ENCODE measurements around the gene CMTM5. TPM values are rescaled to one million over a fixed set of nuclear protein-coding genes. Genes with fewer than 3 reads are reported as not detected.

Gene CMTM5
- total and polyA plus RNA-seq, 7 donors, result 1.2 to 4.6 (median 3.1) TPM; not detected in 2

- no peak overlapping the region for H3K27ac ChIP-seq
- H3K9me3 ChIP-seq, result no peaks in the 10 kb centered on the region
- WGBS, 2 donors, result 91% methylated on average over 8 of the region's 8 CpGs
- no peaks in the 10 kb centered on the region for H3K36me3 ChIP-seq
- intact Hi-C loops (cut with DNase I), result no loop called here
- H3K4me1 ChIP-seq, result peaks cover 0 to 18% (median 15%) of the 10 kb centered on the region in 4 donors
- DNase-seq, result no peak
- H3K4me3 ChIP-seq, result no peak overlapping the region
- peaks cover 0 to 4% (median 3%) of the 10 kb centered on the region in 3 donors for H3K27me3 ChIP-seq
- no peak for TF ChIP-seq CTCF (IDR thresholded peaks at IDR 0.05)
- no peak for TF ChIP-seq POLR2A (IDR thresholded peaks at IDR 0.05)
- TF ChIP-seq POLR2AphosphoS5 (IDR thresholded peaks at IDR 0.05), result no peak
- no peak for TF ChIP-seq EP300 (IDR thresholded peaks at IDR 0.05)
Measured at GRCh38 chr14:23349156-23349845, 27.5 kb upstream of the CMTM5 start.

GRCh38 chr14:23351681-23352505 lies 25.0 kb upstream of the CMTM5 start:
- intact Hi-C loops (cut with DNase I), result loop anchor here (2.0 kb wide), 1 partner anchor 15 kb away; no protein-coding TSS in a partner anchor
- Histone ChIP-seq H3K4me3 (peak overlapping the region; percentile 48 to 70 (median 69)), H3K4me1 (peaks cover 0 to 18% (median 15%) of the 10 kb centered on the region in 4 donors), H3K9me3 (no peaks in the 10 kb centered on the region), H3K27ac (peak overlapping the region; percentile 68 to 84 (median 72)), H3K36me3 (peaks cover 0 to 5% (median 0%) of the 10 kb centered on the region in 4 donors), H3K27me3 (peaks cover 0 to 4% (median 3%) of the 10 kb centered on the region in 3 donors)
- 10 to 13% methylated on average over 61 of the region's 61 CpGs for WGBS, 2 donors
- TF ChIP-seq CTCF (IDR thresholded peaks at IDR 0.05), result no peak
- TF ChIP-seq EP300 (IDR thresholded peaks at IDR 0.05), result no peak
- no peak for TF ChIP-seq POLR2A (IDR thresholded peaks at IDR 0.05)
- no peak for TF ChIP-seq POLR2AphosphoS5 (IDR thresholded peaks at IDR 0.05)
- DNase-seq, result no peak

GRCh38 chr14:23352506-23353432 lies 24.1 kb upstream of the CMTM5 start, which contains the start of gene SLC22A17:
TSS of gene SLC22A17 (minus strand) at chr14:23352887.
- peak; percentile 94 for DNase-seq
- peaks cover 4 to 14% (median 6%) of the 10 kb centered on the region in 4 donors for H3K36me3 ChIP-seq
- peak within 1 kb of the TSS; percentile 48 to 70 (median 69) for H3K4me3 ChIP-seq
- peak within 1 kb of the TSS; percentile 68 to 84 (median 72) for H3K27ac ChIP-seq
- intact Hi-C loops (cut with DNase I), result loop anchor here (2.0 kb wide), 1 partner anchor 14 kb away; no protein-coding TSS in a partner anchor
- WGBS, 2 donors, result 1% methylated on average over 42 of the region's 42 CpGs
- H3K9me3 ChIP-seq, result no peaks in the 10 kb centered on the region
- peak; percentile 87 to 98 (median 90) for TF ChIP-seq POLR2AphosphoS5 (IDR thresholded peaks at IDR 0.05)
- no peak for TF ChIP-seq CTCF (IDR thresholded peaks at IDR 0.05)
- peak; percentile 50 to 70 for TF ChIP-seq POLR2A (IDR thresholded peaks at IDR 0.05)
- TF ChIP-seq EP300 (IDR thresholded peaks at IDR 0.05), result no peak
- H3K27me3 ChIP-seq, result peaks cover 0 to 4% (median 3%) of the 10 kb centered on the region in 3 donors
- peaks cover 0 to 18% (median 15%) of the 10 kb centered on the region in 4 donors for H3K4me1 ChIP-seq

- no peak for DNase-seq
- 73 to 77% methylated on average over 5 of the region's 5 CpGs for WGBS, 2 donors
- peak overlapping the region; percentile 68 to 84 (median 72) for H3K27ac ChIP-seq
Measured at GRCh38 chr14:23353433-23353780, 23.4 kb upstream of the CMTM5 start.

More at GRCh38 chr14:23353433-23353780, 23.4 kb upstream of the CMTM5 start:
- peaks cover 0 to 4% (median 3%) of the 10 kb centered on the region in 3 donors for H3K27me3 ChIP-seq
- peaks cover 4 to 15% (median 6%) of the 10 kb centered on the region in 4 donors for H3K36me3 ChIP-seq
- H3K4me3 ChIP-seq, result no peak overlapping the region
- no peak for TF ChIP-seq POLR2A (IDR thresholded peaks at IDR 0.05)
- TF ChIP-seq POLR2AphosphoS5 (IDR thresholded peaks at IDR 0.05), result no peak
- no peak for TF ChIP-seq EP300 (IDR thresholded peaks at IDR 0.05)
- no peak for TF ChIP-seq CTCF (IDR thresholded peaks at IDR 0.05)
- H3K9me3 ChIP-seq, result no peaks in the 10 kb centered on the region
- peaks cover 0 to 18% (median 15%) of the 10 kb centered on the region in 4 donors for H3K4me1 ChIP-seq
- intact Hi-C loops (cut with DNase I), result loop anchor here (2.0 kb wide), 1 partner anchor 13 kb away; no protein-coding TSS in a partner anchor
